ENCODE measurements around the gene CBFA2T3. TPM values are rescaled to one million over a fixed set of nuclear protein-coding genes. Genes with fewer than 3 reads are reported as not detected.
A peak's percentile ranks its signal among the peaks of the same experiment; 100 is the strongest.

The CBFA2T3 gene
- total RNA-seq, 1 donor from 2014 or later: 11.1 TPM

DNA sequence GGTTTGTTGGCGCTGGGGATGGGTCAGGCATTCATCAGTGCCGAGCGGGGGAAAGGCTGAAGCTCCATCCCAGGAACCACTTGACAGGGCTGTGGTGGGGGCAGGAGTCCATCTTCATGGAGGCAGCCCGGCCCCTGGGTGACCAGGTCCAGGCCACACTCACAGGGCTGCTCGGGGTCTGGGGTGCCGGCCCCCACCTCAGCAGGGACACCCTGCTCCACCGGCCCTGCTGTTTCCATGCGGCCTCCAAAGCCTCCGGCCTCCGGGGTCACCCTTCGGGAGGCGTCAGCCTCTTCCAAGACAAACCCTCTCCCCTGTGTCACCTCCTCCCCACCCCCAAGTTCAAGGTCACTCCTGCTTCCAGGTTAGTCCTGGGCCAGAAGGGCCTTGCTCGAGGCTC, 142.3 kb downstream of the CBFA2T3 start:
- ATAC-seq (no peak), DNase-seq (ENCODE audit: missing footprints) (no peak)
- intact Hi-C loops (cut with DNase I): no loop called here

DNA sequence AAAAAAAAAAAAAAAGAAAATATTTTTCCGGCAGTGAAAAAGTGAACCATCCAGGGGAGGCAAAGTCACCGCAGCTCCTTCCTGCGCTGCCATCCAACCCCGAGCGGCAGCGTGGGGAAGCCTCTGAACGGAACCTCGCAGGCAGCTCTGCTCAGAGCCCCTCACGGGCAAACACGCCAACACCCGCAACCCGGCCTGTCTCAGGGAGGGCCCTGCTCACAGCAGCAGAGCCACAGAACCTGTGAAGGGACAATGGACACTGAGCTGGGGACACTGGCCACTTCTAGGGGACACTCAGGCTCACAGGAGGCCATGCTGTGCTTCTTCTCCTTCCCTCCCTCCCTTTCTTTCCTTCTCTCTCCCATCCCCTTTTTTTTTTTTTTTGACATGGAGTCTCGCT, 143.9 kb downstream of the CBFA2T3 start:
- intact Hi-C loops (cut with DNase I): no loop called here
- ATAC-seq: no peak
- no peak for DNase-seq (ENCODE audit: missing footprints)

DNA sequence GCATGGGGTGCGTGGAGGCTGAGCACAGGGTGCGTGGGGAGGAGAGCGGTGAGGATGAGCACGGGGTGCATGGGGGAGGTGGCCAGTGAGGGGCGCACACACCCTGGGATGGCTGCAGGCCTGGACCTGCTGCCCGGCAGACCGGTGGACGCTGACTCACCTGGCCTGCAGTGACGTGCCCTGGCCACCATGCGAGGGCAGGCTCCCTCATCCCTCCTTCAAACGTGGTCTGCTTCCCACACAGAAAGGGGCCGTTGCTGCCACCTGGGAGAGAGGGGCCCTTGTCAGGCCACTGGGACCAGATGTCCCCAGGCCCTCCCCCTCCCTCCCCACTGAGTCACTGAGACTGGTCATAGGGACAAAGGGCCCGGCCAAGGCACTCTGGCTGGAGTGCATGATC, 145.2 kb downstream of the CBFA2T3 start:
- ATAC-seq (no peak), DNase-seq (ENCODE audit: missing footprints) (no peak)
- intact Hi-C loops (cut with DNase I): no loop called here

DNA sequence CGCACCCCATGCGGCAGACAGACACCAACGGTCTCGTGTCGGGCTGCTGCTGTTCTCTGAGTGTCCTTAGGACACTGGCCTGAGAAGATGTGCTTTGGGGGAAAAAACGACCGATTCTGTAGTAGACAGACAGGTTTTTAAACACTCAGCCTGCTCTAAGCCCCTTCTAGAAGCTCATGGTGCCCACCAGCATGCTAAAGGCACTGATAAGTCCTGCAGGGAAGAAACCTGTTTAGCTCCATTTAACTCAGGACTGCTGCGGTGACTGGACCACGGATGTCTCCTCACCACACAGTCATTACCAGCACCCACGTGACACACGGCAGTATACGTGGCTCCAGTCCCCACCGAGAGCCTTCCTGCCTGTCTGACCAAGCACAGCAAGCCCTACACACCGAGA, 146.2 kb downstream of the CBFA2T3 start:
- ATAC-seq: no peak
- DNase-seq (ENCODE audit: missing footprints): no peak
- intact Hi-C loops (cut with DNase I): no loop called here

DNA sequence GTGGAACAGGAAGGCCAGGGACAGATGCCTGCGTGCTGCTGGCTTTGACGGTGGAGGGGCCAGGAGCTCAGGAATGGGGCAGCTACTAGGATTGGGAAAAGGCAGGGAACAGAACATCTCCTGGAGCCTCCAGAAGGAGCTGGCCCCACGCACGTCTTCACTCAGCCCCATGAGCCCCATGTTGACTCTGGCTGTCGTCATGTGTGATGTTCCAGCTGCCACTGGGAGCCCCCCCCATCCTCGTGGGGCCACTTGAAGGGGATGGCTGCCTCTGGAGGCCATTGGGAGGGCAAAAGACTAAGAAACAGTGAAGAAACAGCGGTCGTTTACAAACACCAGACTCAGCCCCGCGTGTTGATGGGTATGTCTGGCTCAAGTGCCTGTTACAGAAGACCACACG, 146.7 kb downstream of the CBFA2T3 start:
- ATAC-seq: peak; percentile 69
- DNase-seq (ENCODE audit: missing footprints): no peak

DNA sequence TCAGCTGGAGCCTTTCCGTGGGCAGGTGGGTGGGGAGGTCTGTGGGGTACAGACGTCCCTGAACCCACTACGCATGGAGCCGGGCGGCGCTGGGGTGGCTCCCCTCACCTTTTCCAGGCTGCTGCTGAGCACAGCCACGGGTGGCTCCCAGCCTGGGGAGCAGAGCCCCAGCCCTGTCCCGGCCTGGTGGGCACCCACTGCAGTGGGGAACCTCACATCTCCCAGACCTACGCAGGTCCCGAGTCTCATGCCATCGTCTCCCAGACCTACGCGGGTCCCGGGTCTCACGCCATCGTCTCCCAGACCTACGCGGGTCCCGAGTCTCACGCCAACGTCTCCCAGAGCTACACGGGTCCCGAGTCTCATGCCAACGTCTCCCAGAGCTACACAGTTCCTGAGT, 148.3 kb downstream of the CBFA2T3 start:
- no peak for ATAC-seq
- intact Hi-C loops (cut with DNase I): no loop called here
- DNase-seq (ENCODE audit: missing footprints): no peak

More for the DNA sequence above, 146.7 kb downstream of the CBFA2T3 start:
- intact Hi-C loops (cut with DNase I): no loop called here

DNA sequence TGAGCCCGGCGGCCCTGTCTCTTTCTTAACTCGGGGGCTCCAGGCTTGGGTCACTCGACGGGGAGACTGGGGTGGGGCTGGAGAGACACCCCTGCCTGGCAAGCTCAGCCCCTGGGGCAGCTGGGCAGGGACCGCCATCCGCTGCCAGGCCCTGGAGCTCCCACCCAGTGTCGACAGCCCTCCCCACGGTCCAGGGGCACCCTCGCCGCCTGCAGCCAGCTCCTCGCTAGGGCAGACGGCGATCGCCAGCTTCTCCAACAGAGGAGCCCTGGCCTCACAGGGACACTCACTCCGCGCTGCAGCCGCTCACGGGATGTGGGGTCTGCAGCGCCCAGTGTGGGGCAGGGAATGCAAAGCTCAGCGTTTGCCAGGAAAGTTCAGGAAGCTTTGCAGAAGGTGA, 149.3 kb downstream of the CBFA2T3 start:
- intact Hi-C loops (cut with DNase I): no loop called here

DNA sequence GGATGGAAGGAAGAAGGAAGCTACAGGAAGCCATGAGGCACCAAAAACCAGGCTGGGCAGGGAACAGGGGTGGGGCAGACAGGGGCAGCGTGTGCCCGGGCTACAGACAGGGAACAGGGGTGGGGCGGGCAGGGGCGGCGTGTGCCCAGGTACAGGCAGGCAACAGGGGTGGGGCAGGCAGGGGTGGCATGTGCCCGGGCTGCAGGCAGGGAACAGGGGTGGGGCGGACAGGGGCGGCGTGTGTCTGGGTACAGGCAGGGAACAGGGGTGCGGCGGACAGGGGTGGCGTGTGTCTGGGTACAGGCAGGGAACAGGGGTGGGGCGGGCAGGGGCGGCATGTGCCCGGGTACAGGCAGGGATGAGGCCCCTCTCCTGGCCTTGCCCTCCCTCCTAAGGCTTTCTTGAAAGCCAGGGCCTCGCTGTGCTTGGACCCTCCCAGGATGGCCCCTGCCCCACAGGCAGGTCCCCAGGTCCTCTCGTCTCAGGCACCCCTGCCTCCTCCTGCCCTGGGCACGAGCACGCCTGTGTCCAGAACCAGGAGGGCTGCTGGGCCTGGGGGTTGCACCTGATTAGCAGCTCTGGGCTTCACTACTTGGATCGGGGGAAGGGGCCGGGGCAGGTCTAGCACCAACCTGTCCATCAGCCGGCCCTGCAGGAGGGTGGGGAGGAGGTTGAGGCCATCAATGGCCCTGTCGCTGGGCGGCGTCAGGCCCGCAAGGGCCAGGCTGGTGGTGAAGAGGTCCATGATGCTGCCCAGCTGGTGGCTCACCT, 150.8 kb downstream of the CBFA2T3 start:
- no peak for DNase-seq (ENCODE audit: missing footprints)
- intact Hi-C loops (cut with DNase I): no loop called here
- no peak for ATAC-seq

More for the DNA sequence above, 149.3 kb downstream of the CBFA2T3 start:
- no peak for ATAC-seq
- no peak for DNase-seq (ENCODE audit: missing footprints)

DNA sequence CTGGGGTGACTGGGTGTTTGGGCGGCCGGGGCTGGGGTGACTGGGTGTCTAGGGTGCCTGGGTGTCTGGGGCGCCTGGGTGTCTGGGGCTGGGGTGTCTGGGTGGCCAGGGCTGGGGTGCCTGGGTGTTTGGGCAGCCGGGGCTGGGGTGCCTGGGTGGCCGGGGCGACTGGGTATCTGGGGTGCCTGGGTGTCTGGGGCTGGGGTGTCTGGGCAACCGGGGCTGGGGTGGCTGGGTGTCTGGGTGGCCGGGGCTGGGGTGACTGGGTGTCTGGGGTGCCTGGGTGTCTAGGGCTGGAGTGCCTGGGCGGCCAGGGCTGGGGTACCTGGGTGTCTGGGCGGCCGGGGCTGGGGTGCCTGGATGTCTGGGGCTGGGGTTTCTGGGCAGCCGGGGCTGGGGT, 151.9 kb downstream of the CBFA2T3 start:
- intact Hi-C loops (cut with DNase I): no loop called here
- no peak for ATAC-seq
- no peak for DNase-seq (ENCODE audit: missing footprints)

Other genes starting within 250 kb of the CBFA2T3 start
- 18.1 TPM for gene PIEZO1, start 192.0 kb downstream of the CBFA2T3 start, total RNA-seq
- gene CDT1, start 173.4 kb downstream of the CBFA2T3 start, total RNA-seq: 0.65 TPM
- gene APRT, start 165.3 kb downstream of the CBFA2T3 start, total RNA-seq: 45.3 TPM
- gene GALNS, start 120.3 kb downstream of the CBFA2T3 start, total RNA-seq: 15.8 TPM
- gene TRAPPC2L, start 120.1 kb downstream of the CBFA2T3 start, total RNA-seq: 58.7 TPM
- gene PABPN1L, start 110.5 kb downstream of the CBFA2T3 start, total RNA-seq: not detected
- gene ACSF3, start 116.6 kb upstream of the CBFA2T3 start, total RNA-seq: 17.0 TPM
- not detected for gene CDH15, start 194.5 kb upstream of the CBFA2T3 start, total RNA-seq
- gene SLC22A31, start 223.3 kb upstream of the CBFA2T3 start, total RNA-seq: not detected
- 6.9 TPM for gene ZNF778, start 240.5 kb upstream of the CBFA2T3 start, total RNA-seq

Measured in Right ventricle myocardium inferior (tissue), 1 donor.